ENCODE measurements around the gene NHS.

The NHS gene

DNA sequence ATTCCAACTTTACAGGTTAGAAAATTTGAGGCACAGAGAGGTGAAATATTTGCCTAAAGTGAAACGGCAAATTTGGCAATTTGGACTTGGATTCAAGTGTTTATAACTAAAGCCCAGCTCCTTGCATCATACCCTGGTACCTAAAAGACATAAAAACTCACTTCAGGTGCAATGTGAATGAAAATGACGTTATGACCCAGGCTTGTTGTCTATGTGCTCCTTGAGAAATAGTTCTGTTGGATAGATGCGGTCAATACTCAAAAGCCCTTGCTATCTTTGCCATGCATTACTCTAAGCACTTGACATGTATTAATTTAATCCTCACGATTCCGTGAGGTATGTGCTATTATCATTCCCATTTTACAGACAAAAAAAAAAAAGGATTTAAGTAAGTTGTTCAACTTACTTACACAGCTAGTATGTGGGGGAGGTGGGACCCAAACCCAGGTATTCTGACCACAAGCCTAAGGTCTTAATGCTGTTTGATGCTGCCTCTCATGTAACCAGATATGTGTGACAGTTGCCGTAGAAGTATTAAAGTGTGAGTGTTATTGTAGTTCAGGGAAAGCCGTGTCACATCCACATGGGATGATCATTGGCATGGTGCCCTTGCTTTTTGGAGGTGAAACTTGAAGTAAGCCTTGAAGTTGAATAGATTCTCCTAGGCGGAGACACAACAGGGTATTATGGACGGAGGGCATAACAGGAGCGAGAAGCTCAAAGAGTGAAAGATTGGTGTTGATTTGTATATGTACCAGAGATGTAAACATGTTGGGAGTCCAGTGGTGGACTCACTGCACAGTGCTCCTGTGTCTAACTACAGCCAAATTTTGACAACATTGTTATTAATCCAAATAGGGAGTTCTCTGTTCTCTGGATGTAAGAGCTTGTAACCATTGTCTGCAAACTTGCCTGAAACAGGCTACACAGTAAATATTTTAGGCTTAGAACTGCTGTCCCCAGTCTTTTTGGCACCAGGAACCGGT, 365.4 kb downstream of the NHS start:
- DNase-seq, result no peak

- no peak for DNase-seq
These were observed 366.1 kb downstream of the NHS start for GRCh38 chrX:17741123-17741511.

- no peak for DNase-seq
These were observed 368.9 kb downstream of the NHS start for GRCh38 chrX:17743913-17744312.

DNA sequence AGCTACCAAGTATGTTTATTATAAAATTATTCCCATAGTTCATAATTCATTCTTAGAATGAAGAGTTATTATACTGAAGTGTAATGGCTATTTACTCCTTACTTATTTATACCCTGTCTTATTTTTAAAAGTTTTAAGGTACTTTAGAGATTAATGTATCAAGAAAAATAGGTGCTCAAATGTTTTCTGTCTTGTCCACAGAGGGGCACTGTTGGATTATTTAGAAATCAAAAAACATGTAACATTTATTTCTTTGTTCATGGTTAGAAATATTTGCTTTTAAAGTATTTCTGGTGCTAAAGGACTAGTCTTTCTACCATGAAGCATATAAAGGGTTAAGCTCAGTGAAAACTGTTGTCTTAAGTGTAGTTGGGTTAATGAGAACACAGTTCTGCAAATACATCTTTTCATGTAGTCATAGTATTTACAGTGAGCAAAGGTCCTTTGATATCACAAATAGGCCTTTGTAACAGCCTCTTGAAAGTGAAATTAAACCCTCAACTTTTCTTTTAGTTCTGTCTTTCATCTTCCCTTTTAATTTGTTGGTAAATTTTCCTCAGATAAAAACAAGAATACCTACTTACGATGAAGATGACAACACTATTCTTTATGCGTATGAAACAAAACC, 370.0 kb downstream of the NHS start:
- no peak for DNase-seq

- no peak for DNase-seq
These were observed 372.7 kb downstream of the NHS start for GRCh38 chrX:17747692-17748091.

DNA sequence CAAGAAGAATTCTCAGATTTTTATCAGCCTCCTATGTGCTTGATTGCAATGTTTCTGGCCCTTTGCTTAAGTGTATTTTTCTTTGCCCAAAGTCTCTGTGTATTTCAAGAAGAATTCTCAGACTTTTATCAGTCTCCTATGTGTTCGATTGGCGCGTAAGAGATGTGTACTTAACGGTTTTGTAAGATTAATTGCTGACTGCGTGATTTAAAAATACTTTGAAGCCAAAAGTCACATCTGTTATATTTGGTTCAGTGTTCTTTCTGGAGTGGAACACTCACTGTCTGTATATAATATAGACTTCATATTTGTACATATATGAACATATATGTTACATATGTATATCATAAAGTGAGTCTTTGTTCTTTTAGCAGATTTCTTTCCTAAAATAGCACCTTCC, 373.7 kb downstream of the NHS start:
- DNase-seq, result no peak

DNA sequence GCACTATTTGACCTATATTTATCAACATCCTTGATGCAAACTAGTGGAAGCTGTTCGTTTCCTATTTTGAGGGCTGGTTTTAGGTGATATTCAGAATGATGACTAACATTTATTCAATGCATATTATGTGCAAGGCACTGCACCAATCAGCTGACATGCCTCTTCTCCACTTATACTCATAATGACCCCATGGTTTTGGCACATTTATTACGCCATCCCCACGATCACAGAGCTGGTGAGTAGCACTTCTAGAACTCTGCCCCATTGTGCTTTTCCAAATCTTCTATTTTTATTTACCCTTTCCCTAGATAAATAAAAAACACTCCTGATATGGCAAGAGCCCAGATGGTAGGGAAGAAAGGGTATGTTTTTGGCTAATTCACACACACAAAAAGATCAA, 375.4 kb downstream of the NHS start:
- no peak for DNase-seq

- DNase-seq, result no peak
These were observed 383.4 kb downstream of the NHS start for GRCh38 chrX:17758382-17758781.

DNA sequence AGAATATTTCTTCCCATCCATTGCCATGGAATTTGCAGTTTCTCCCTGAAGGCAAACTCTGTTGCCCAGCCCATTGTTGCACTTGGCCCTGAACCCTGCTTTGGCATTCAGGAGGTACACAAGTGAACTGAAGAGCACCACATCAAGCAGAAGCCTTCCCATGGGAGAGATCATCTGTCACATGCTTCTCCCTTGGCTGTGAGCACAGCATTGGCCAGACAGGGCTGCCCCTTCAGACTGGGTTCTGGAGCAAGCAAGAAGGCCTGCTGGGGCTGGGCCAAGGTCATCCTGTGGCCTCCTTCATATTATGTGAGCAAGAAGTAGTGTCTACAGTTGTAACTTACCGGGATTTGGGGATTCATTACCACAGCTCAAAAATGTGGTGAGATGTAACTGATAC, 385.0 kb downstream of the NHS start:
- no peak for DNase-seq

DNA sequence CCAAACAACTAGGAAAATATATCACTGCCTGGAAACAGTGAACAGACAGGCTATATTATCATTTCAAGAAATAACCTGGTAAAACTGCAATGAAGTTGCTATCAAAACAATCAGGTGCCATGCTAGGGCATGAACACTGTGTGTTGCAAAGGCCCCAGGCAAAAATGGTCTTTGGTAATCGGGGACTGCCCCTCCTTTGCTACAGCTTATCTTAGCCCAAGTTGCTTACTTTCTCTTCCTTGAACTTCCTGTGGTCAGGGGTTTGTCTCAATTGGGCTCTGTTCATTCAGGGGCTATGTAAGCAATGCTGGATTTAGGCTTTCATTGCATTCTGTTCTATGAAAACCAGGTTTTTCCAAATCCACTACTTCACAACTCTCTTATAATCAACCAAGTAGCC, 392.7 kb downstream of the NHS start:
- no peak for DNase-seq

GRCh38 chrX:17768997-17769396, 394.0 kb downstream of the NHS start:
- no peak for DNase-seq

DNA sequence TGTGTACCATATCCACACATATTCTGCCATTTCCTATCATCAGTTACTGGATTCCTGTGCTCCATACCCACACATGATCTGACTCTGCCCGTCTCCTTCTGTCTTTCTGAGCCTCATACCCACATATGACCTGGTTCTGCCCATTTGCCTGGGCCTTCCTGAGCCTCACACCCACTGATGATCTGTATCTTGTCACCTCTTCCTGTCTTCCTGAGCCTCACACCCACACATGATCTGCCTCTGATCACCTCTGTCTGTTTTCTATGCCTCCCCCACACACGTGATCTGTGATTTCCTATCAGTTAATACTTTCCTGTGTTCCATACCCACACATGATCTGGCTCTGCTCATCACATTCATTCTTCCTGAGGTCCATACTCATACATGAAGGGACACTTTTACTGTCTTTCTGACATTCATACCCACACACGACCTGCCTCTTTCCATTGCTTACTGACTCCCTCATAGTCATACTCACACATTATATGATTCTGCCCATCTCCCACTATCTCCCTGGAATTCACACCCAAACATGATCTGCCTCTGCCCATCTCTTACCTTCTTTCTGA, 394.8 kb downstream of the NHS start:
- DNase-seq, result no peak

DNA sequence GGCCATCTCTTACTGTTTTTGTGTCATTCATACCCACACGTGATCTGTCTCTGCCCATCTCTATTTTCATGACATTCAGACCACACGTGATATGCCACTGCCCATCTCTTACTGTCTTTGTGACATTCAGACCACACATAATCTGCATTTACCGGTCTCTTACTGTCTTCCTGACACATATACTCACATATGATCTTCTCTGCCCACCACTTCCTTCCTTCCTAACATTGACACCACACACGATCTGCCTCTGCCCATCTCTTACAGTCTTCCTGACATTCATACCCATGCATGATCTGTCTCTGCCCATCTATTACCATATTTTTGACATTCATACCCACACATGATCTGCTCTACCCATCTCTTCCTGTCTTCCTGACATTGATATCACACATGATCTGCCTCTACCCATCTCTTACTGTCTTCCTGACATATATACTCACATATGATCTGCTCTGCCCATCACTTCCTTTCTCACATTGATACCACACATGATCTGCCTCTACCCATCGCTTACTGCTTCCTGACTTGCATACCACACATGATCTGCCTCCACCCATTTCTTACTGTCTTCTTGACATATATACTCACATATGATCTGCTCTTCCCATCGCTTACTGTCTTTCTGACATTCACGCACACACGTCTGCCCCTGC, 398.3 kb downstream of the NHS start:
- no peak for DNase-seq

DNA sequence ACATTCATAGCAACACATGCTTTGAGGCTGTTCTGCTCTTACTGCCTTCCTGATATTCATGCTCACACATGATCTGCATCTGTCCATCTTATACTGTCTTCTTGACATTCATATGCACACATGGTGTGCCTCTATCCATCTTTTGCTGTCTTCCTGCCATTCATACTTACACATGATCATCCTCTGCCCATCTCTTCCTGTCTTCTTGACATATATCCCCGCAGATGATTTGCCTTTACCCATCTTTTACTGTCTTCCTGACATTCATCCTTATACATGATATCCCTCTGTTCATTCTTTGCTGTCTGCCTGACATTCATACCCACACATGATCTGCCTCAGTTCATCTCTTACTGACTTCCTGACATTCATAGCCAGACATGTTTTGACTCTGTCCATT, 399.1 kb downstream of the NHS start:
- DNase-seq, result no peak

GRCh38 chrX:17778997-17779396, 404.0 kb downstream of the NHS start:
- DNase-seq, result no peak

DNA sequence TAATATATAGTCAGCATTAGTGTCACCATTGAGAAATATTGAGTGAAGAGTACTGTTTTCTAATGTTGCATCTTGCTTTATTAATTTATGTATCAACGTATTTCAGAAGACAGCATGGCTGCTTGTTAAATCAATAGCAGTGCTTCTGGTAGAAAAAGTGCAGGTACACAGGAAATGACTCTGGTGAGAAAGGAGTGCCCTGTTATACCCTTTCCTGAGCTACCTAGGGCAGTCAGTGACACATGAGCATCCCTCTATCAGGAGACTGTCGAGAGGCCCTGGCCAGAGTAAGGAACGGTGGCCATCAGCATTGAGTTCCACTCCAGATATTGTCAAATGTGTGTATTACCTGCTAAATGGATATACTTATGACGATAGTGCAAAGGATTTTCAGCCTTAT, 404.4 kb downstream of the NHS start:
- DNase-seq, result no peak
